Spinal cord (tissue), 10 donors: Measurements from ENCODE around the gene LRRC17. TPM values are rescaled to one million over a fixed set of nuclear protein-coding genes. Genes with fewer than 3 reads are reported as not detected.

Source experiments
- DNase-seq, 6 donors: peaks; one replicate each; pipeline versions ENCODE4 v3.0.0 to v3.0.0-alpha.2; 2013 to 2015; ENCODE audit warnings: low spot score in 6 of 6, low read depth in 4 of 6
- H3K27ac ChIP-seq: one replicate; pipeline ENCODE4 v1.5.1; 2013; ENCODE audit warnings: low read depth, low read length, control low read depth
- H3K27me3 ChIP-seq: one replicate; pipeline ENCODE4 v1.6.1; 2013; ENCODE audit warnings: low read length; ENCODE audit not compliant: control insufficient read depth, insufficient read depth
- H3K36me3 ChIP-seq: one replicate; pipeline ENCODE4 v1.6.1; 2013; ENCODE audit warnings: low read length; ENCODE audit not compliant: control insufficient read depth, insufficient read depth
- H3K4me1 ChIP-seq: one replicate; pipeline ENCODE4 v1.6.1; 2013; ENCODE audit warnings: low read length; ENCODE audit not compliant: control insufficient read depth, insufficient read depth
- H3K4me3 ChIP-seq: one replicate; pipeline ENCODE4 v1.5.1; 2013; ENCODE audit warnings: low read depth, low read length, control low read depth
- H3K9me3 ChIP-seq: one replicate; pipeline ENCODE4 v1.6.1; 2013; ENCODE audit warnings: low read length; ENCODE audit not compliant: control insufficient read depth, insufficient read depth
- WGBS: methylation state at CpG from one replicate; pipeline ENCODE4 v1.1.5; 2013; ENCODE audit warnings: missing lambda C conversion rate; ENCODE audit not compliant: insufficient coverage; 5-methylcytosine and 5-hydroxymethylcytosine counted together
- polyA plus RNA-seq, 2 donors: library from polyadenylated mRNA; unstranded; fragments of 120-200 nt; gene quantifications; one replicate each; pipeline ENCODE4 v1.2.1, GENCODE V29; 2013; ENCODE audit not compliant: insufficient read length in 2 of 2
- total RNA-seq, 2 donors: library from RNA; depleted of rRNA in 1 of 2; stranded (reverse); fragments of 120-200 nt in 1 of 2; fragments of >200 nt in 1 of 2; gene quantifications; one replicate each; pipeline versions ENCODE4 v1.2.3 to v1.2.4, GENCODE V29; 2013 to 2014
- donor health status: healthy.

Gene LRRC17
- total and polyA plus RNA-seq, 4 donors, result 65.1 to 299 (median 88.6) TPM

DNA sequence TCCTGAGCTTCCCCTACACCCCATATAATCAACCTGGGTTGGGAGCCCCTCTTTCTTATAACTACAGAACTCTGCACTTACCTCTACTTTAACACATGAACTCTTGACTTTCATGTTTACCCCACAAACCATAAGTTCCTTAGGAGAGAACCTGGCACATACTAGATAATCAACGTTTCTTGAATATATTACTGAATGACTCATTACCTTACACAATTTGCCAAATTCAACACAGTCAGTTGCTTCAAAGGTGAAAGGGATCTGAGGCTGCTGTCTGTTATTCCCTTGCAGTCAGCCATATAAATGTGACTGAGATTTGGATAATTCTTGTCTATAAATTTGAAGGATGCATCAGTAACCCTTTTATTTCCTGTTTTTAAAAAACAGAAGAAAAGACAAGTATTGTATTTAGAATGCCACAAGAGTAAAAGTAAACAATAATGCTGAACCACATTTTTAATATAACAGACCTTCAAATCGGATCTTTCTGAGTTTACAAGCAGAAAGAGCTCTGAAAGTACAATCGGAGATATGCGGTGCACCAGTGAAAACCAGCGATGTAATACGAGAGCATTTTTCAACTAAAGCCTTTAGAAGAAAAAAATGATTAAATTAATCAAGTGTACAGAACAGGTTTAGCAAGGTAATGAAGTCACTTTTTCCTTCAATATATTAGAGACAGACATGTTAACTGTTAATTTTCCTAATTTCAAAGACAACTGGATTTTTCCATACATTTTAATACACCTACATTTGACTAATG lies 29.5 kb upstream of the LRRC17 start:
- Histone ChIP-seq H3K27me3 (no peaks in the 10 kb centered on the region), H3K4me3 (no peak overlapping the region), H3K9me3 (no peaks in the 10 kb centered on the region), H3K36me3 (no peaks in the 10 kb centered on the region), H3K4me1 (no peaks in the 10 kb centered on the region), H3K27ac (no peak overlapping the region)
- no CpG with 5 or more reads among the region's 6 CpGs for WGBS
- DNase-seq, result no peak

DNA sequence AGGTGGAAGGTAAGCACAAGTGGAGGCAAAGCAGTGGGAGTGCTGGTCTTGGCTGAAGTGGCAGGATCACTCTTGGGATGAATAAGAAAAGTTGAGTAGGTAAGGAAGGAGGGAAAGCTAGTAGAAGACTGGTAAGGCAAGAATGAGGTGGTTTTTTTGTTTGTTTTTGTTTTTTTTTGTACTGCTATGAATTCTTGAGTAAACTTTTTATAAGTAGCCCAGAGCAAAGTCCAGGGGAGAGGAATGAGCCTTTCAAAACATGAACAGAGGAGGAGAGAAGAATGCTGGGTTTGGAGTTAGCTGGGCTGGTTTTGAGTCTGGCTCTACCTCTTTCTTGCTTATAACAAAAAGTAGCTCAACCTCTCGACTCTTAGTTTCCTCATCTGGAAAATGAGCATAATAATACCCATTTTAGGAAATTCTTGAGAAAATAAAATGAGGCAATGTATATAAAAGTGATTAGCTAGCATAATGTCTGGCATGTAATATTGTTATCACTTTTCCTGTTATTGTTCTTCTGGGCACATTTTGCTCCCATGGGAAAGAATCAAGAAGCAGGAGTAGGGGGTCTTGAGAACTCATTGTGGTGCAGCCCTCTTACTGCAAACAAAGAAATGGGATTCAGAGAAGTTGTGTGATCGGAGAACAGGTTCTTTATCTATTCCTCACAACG lies 24.1 kb upstream of the LRRC17 start:
- Histone ChIP-seq H3K27ac (no peak overlapping the region), H3K4me3 (no peak overlapping the region), H3K9me3 (no peaks in the 10 kb centered on the region), H3K27me3 (no peaks in the 10 kb centered on the region), H3K4me1 (no peaks in the 10 kb centered on the region), H3K36me3 (no peaks in the 10 kb centered on the region)
- DNase-seq, result no peak
- WGBS, result no CpG with 5 or more reads among the region's 3 CpGs

DNA sequence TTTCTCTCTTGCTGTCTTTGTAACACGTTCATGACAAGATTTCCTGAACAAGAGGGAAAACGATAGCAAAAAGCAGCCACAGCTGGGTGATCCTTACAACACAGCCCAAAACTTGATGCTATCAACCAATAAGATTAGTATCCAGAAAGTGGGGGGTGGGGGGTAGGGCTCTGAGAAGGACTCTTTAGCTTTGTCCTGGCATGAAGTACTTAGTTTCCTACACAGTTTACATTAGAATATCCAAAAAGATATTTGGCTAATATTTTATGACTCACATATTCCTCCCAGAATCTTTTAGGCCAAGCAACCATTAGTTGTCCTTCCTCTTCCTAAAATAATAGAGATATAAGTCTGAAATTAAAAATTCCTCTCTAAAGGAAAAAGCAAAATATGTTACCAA lies 22.9 kb upstream of the LRRC17 start:
- peak overlapping the region; percentile 29 for H3K27ac ChIP-seq
- DNase-seq, result no peak
- no peaks in the 10 kb centered on the region for H3K4me1 ChIP-seq
- no peaks in the 10 kb centered on the region for H3K27me3 ChIP-seq
- H3K4me3 ChIP-seq, result no peak overlapping the region
- no CpG with 5 or more reads among the region's 2 CpGs for WGBS
- H3K9me3 ChIP-seq, result no peaks in the 10 kb centered on the region
- no peaks in the 10 kb centered on the region for H3K36me3 ChIP-seq

DNA sequence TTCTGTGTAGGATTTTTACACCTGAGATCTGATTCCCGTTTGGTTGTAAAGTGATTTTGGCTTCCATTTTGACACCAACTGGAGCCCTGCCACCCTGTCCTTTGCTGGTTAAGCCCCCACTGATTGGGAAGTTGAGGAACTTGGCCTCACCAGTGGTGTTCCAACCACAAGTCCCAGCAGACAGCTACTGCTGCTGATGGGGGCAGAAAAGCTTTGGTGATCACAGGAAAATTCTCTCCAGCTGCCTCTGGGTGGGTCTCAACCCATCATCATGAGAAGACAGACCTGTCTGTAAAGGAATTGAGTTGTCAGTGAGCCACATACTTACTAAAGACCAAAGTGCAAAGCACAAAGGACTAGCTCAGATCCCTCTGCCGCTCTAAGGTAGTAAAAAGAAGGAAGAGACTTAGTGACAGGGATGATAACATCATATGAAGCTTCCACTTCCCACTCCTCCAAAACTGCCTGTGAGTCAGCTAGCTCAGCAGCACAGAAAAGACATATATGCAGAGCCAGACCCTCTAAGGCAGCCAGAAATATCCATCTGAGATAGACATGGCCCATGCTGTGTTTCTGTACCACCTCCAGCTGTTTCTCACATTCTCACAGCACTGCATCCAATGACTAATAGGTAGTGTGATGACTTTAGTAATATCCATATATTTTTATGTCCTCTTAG lies 22.4 kb upstream of the LRRC17 start:
- no peaks in the 10 kb centered on the region for H3K9me3 ChIP-seq
- no peaks in the 10 kb centered on the region for H3K36me3 ChIP-seq
- H3K27me3 ChIP-seq, result no peaks in the 10 kb centered on the region
- H3K4me1 ChIP-seq, result no peaks in the 10 kb centered on the region
- H3K4me3 ChIP-seq, result no peak overlapping the region
- 83% methylated on average over 1 of the region's 2 CpGs for WGBS
- peak overlapping the region; percentile 29 for H3K27ac ChIP-seq
- peak in 2 of 6 donors; percentile 59 to 60 for DNase-seq

DNA sequence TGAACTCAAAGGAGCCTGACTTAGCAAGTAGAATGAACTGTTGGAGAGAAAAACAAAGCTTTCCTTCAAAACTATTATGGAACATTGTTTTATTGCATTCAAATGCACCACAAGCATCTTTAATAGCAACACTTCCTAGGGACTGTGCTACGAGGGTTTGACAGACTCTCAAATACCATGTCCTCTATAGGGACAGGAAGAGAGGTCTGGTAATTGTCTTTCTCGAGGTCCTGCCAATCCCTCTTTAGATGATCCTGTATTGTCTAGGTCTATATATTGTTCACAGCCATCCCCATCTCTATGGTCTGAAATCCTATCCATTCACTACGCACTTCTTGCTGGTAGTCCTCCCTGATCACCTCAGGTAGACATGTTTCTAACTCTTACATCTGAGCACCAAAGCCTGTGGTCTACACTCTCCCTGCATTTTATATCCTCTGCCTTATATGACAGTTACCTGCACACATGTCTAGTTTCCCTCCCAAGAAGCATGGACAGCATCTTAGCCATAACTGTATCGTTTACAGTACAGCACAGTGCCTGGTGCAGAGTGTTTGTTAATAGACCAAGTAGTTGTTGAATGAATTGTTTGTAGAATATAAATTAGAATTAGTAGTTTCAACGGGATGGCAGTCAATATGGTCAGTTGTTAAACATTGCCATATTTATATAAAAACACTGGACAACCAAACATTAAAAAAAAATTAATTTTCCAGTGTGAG lies 21.7 kb upstream of the LRRC17 start:
- Histone ChIP-seq H3K4me1 (no peaks in the 10 kb centered on the region), H3K36me3 (no peaks in the 10 kb centered on the region), H3K9me3 (no peaks in the 10 kb centered on the region), H3K4me3 (no peak overlapping the region), H3K27ac (peak overlapping the region; percentile 29), H3K27me3 (no peaks in the 10 kb centered on the region)
- whole genome bisulfite sequencing, result 100% methylated on average over 1 of the region's 5 CpGs
- no peak for DNase-seq

DNA sequence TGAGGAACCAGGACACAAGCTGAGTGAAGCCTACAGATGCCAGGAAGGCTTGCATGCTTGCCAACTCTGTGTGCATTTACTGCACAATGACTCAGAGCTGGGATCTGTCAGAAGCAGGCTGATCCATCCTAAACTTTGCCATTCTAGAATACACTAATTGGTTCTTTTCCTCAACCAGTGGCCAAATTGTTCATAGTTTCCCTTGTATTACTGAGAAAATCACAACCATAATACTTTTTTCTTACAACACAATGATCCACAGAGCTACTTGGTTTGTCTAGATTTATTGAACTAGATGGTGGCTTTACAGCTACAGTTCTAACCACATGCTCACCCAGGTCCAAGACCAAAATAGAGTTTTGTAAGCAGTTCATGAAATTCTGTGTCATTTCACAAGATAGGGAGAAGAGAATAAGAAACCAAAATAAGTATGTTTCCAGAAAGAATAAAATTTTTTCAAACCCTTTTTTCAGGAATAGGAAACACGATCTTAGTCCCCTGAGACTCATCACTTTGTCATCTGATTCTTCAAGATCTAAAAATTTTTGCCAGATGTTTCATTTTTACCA lies 21.0 kb upstream of the LRRC17 start:
- Histone ChIP-seq H3K36me3 (no peaks in the 10 kb centered on the region), H3K27me3 (no peaks in the 10 kb centered on the region), H3K27ac (peak overlapping the region; percentile 29), H3K4me3 (no peak overlapping the region), H3K9me3 (no peaks in the 10 kb centered on the region), H3K4me1 (no peaks in the 10 kb centered on the region)
- DNase-seq, result peak in 3 of 6 donors; percentile 17 to 74 (median 48)
- no CpG with 5 or more reads among the region's 1 CpG for WGBS

DNA sequence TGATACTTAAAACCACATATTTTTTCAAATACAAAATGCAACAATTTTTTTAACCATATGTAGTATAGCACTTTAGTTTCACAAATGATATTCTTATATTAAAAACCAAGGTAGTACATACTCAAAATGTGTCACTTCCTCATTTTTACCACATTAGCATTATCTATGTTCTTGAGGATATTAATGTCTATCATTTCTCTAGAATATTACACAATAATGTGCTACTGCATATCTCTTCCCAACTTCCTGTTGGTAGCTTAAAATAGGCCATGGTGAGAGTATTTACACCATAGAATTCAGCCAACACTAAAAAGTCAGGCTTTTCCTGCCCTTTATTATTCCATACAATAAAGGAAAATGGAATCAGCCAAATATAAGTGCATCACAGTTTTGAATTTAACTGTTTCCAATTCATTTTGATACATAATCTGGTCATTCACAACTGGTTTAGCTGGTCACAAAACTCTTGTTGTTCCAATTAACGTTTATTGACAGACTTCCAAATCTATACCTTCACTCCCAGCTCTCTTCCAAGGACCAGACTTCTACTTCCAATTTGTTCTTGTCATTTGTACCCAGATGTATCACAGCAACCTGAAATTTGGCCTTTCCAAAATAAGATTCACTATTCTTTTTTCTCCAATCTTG lies 20.0 kb upstream of the LRRC17 start:
- no peaks in the 10 kb centered on the region for H3K36me3 ChIP-seq
- WGBS, result 88% methylated on average over 1 of the region's 1 CpG
- no peak overlapping the region for H3K27ac ChIP-seq
- no peaks in the 10 kb centered on the region for H3K9me3 ChIP-seq
- H3K4me3 ChIP-seq, result no peak overlapping the region
- DNase-seq, result no peak
- no peaks in the 10 kb centered on the region for H3K4me1 ChIP-seq
- H3K27me3 ChIP-seq, result no peaks in the 10 kb centered on the region

DNA sequence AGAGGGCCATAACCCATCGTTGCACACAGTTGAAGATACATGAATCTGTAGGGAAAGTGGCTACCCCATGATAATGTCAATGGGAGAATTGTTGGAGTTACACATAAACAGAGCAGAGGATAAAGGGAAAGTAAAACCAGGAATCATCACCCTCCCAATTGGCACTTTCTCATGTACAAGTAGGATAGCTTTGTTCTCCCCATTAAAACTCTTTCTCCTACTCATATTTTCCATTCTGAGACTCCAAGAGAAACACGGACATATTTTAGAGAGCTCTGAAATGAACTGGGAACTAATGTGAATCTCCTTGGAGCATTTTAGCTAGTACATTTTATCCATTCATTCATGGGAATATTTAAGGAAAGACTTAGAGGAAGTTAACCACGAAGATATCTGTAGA lies 17.2 kb upstream of the LRRC17 start:
- DNase-seq, result peak in 1 of 6 donors; percentile 16
- Histone ChIP-seq H3K4me1 (no peaks in the 10 kb centered on the region), H3K27ac (no peak overlapping the region), H3K9me3 (no peaks in the 10 kb centered on the region), H3K27me3 (no peaks in the 10 kb centered on the region), H3K36me3 (no peaks in the 10 kb centered on the region), H3K4me3 (no peak overlapping the region)
- WGBS, result 63% methylated on average over 1 of the region's 3 CpGs

DNA sequence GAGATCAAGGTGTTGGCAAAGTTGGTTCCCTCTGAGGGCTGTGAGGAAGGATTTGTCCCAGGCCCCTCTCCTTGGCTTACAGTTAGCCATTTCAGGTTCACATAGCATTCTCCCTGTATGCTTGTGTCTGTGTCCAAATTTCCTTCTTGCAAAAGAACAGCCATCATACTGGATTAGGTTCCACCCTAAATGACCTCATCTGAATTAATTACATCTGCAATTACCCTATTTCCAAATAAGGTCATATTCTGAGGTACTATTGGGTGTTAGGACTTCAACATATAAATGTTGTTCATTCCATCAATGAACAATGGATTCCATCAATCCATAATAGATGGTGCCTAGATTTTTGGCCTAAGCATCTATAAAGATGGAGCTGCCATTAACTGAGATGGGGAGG lies 16.2 kb upstream of the LRRC17 start:
- H3K27ac ChIP-seq, result no peak overlapping the region
- H3K4me1 ChIP-seq, result no peaks in the 10 kb centered on the region
- no peaks in the 10 kb centered on the region for H3K9me3 ChIP-seq
- no peaks in the 10 kb centered on the region for H3K36me3 ChIP-seq
- DNase-seq, result no peak
- no peak overlapping the region for H3K4me3 ChIP-seq
- H3K27me3 ChIP-seq, result no peaks in the 10 kb centered on the region
